Activated CD8-positive, alpha-beta memory T cell treated with anti-CD3 and anti-CD28 coated beads for 24 hours (primary cell): ENCODE data around the gene MAP3K7.

Source experiments
- DNase-seq: peaks from one replicate; pipeline ENCODE4 v3.0.0-alpha.2; 2020

MAP3K7 gene

GRCh38 chr6:90480666-90481065 lies 106.2 kb downstream of the MAP3K7 start:
- DNase-seq, result no peak

DNA sequence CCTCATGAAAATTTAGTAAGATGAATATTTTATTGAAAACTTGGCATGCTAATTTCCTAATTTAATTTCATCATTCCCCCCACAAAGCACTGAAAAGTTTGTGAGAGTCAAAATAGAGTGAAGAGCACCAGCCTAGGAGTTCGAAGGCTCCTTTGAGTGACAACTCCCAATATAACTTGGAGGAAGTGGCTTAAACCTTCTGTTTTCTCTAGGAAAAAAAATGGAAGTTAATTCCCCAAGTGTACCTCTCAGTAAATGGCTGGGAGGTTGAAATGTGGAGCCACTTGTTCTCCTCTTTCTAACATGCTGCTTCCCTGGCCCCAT lies 107.3 kb downstream of the MAP3K7 start:
- no peak for DNase-seq

DNA sequence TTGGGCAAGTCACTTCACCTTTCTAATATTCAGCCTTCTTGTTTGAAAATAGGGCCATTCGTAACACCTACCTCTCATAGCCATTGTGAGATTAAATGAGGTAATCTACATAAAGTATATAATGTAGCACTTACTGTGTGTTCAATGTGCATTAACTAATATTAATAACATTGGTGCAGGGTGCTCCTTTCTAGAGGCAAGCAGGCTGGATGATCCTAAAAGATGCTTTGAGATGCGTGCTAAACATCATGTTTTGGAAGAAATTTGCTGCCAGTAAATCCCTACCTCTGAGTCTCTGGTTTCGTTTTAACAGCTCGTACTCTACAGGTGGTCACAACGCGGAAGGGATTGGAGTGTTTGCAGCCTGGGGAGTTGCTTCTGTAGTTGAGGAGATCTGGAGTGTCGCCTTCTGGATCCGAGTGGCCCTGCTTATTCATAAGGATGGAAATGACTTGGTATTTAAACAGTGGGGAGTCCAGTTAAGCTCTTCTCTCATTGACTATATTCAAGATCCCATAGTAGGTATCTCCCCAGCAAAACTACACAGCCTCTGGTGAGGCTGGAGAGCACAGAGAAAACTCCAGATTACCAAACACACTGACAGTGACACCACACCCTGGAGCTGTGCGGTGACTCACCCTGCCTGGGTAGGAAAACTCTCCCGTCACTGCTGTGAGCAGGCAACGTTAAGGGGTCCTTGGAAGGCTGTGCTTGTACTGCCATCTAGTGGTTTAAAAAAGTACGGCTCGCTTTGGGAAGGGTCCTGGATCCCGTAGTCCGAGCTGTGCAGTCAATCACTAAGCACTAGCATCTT lies 107.9 kb downstream of the MAP3K7 start:
- DNase-seq, result peak; percentile 88

GRCh38 chr6:90478278-90478677 lies 108.6 kb downstream of the MAP3K7 start:
- peak; percentile 61 for DNase-seq

DNA sequence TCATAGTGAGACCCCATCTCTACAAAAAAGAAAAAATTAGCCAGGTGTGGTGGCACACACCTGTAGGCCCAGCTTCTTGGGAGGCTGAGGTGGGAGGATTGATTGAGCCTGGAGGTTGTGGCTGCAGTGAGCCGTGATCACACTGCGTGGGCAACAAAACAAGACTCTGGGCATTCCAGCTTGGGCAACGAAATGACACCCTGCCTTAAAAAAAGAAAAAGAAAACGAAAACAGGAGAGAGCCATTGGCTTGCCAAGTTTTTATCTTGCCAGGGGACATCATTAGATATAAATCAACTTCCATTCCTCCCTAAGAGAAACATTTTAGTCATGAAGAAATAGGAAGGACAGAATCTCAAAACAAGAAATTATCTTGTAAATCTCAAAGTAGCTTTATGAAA lies 109.5 kb downstream of the MAP3K7 start:
- DNase-seq, result no peak

- DNase-seq, result peak; percentile 64
Measured at GRCh38 chr6:90472716-90473115, 114.2 kb downstream of the MAP3K7 start.

- peak; percentile 45 for DNase-seq
Measured at GRCh38 chr6:90471263-90471662, 115.6 kb downstream of the MAP3K7 start.

DNA sequence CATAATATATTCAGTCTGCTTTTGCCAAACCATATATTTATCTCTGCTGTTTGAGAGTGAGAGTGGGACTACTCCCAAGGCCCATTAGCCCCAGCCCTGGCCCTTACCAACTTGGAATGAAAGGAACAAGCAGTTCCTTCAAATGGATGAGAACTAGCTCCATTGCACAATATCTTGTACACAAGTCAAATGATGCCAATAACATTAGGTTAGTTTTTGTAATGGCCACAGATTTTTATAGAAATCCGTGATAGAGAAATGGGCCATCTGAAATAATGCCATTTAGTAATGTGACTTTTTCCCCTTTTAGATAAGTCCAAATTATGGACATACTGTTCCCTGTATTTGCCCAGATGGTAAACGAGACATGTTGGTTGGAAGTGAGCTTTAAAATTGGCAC lies 117.0 kb downstream of the MAP3K7 start:
- no peak for DNase-seq

- no peak for DNase-seq
Measured at GRCh38 chr6:90468859-90469258, 118.0 kb downstream of the MAP3K7 start.

DNA sequence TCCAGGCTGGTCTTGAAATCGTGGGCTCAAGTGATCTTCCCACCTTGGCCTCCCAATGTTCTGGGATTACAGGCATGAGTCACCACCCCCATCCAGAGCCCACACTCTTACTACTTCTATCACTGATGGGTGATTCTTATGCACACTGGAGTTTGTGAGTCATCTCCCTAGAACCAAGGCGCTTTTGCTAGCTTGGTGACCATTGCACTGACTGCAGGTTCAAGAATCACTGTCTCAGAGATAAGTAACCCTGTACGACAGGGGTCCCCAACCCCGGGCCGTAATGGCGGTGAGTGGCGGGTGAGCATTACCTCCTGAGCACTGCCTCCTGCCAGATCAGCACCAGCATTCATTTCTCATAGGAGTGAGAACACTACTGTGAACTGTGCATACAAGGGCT lies 118.8 kb downstream of the MAP3K7 start:
- DNase-seq, result peak; percentile 75

GRCh38 chr6:90467546-90467945 lies 119.3 kb downstream of the MAP3K7 start:
- no peak for DNase-seq

GRCh38 chr6:90466154-90466940 lies 120.5 kb downstream of the MAP3K7 start:
- peak; percentile 58 for DNase-seq

- DNase-seq, result peak; percentile 54
Measured at GRCh38 chr6:90465686-90466085, 121.2 kb downstream of the MAP3K7 start.

DNA sequence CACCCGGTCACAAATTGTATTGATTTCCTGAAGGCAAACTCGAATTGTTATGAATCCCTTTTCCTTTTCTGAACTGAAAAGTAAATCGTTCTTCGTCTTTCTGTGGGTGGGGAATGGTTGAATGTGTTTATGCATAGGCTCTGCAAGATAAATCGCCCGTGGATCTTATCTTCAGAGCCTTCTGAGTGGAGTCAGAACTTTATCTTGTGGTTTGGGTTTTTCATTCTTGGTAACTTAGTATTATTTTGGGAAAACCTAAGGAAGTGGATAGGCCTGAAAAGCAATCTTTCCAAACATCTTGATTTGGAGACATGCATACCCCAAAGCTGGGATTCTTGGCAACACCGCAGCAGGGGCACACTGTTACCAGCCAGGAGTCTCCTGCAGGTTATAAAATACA lies 122.4 kb downstream of the MAP3K7 start:
- peak; percentile 26 for DNase-seq

GRCh38 chr6:90463874-90464273 lies 123.0 kb downstream of the MAP3K7 start:
- peak; percentile 59 for DNase-seq
